ENCODE measurements around the gene USH2A.
"Not testable (repeated sequence)": the region's sequence is repeated elsewhere in the genome, so short reads cannot be mapped to it uniquely, and the experiment has no call there.

USH2A gene

DNA sequence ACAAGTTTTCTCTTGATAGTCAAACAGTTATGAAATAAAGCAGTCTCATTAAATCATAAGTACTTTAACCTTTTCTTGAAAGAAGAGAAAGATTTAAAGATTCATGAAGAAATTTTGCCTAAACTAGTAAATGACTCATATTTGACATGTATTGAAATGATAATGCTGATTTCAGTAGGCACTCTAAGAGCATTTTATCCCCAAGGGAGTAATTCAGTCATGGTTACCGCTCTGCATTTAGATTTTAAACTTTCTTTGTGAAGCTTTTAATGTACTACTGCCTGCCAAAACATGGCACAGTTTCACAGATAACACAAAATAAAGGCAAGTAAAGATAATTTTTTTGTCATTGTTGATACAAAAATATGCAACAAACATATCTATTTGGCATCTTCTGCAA lies 6.8 kb downstream of the USH2A start:
- in situ Hi-C loops (cut with HindIII; ENCODE audit: low sequenced_read_pairs) = no loop called here

GRCh38 chr1:216410026-216410425 lies 13.2 kb downstream of the USH2A start:
- in situ Hi-C loops (cut with HindIII; ENCODE audit: low sequenced_read_pairs) = no loop called here

- in situ Hi-C loops (cut with HindIII; ENCODE audit: low sequenced_read_pairs) = no loop called here
Measured at GRCh38 chr1:216390956-216391355, 32.3 kb downstream of the USH2A start.

DNA sequence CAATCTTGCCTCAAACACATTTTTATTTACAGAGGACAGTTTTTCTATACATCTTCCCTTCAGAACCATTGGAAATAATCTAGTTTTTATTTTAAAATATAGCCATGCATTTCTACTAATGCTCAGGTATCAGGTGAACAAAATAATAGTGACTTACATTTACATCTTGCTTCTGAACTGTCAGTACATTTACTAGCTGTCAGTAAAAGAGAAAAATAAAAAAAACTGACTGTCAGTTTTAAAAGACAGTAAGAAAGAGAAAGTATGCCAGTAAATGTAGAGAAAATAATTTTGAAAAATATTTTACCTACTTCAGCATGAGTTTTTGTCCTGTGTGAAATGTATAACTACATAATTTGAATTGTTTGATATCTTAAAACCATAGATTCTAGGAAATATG lies 33.5 kb downstream of the USH2A start:
- in situ Hi-C loops (cut with HindIII; ENCODE audit: low sequenced_read_pairs) = no loop called here

- in situ Hi-C loops (cut with HindIII; ENCODE audit: low sequenced_read_pairs) = no loop called here
Measured at GRCh38 chr1:216388558-216388957, 34.7 kb downstream of the USH2A start.

DNA sequence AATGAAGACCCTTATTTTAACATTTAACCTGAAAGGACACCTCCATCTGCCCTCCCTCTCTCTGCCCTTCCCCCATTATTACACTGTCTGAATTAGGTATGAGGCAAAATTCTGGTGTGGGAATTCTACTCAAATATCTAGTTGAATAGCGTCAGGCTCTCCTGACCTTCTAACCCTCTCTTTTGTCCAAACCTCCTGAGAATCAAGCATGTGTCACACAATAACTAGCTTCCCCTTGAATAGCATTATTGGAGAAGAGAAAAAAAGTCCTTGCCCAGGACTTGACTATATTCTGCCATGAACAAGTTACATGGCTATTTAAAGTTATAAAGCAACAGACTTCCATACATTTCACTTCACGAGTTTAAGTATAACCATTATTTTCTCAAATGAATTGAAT lies 35.5 kb downstream of the USH2A start:
- in situ Hi-C loops (cut with HindIII; ENCODE audit: low sequenced_read_pairs) = no loop called here

GRCh38 chr1:216379441-216379840 lies 43.8 kb downstream of the USH2A start:
- in situ Hi-C loops (cut with HindIII; ENCODE audit: low sequenced_read_pairs) = no loop called here

GRCh38 chr1:216368249-216368648 lies 55.0 kb downstream of the USH2A start:
- in situ Hi-C loops (cut with HindIII; ENCODE audit: low sequenced_read_pairs) = no loop called here

- in situ Hi-C loops (cut with HindIII; ENCODE audit: low sequenced_read_pairs) = no loop called here
Measured at GRCh38 chr1:216366979-216367378, 56.3 kb downstream of the USH2A start.

- in situ Hi-C loops (cut with HindIII; ENCODE audit: low sequenced_read_pairs) = no loop called here
Measured at GRCh38 chr1:216356945-216357344, 66.3 kb downstream of the USH2A start.

- in situ Hi-C loops (cut with HindIII; ENCODE audit: low sequenced_read_pairs) = no loop called here
Measured at GRCh38 chr1:216350186-216350585, 73.1 kb downstream of the USH2A start.

- in situ Hi-C loops (cut with HindIII; ENCODE audit: low sequenced_read_pairs) = no loop called here
Measured at GRCh38 chr1:216346526-216346925, 76.7 kb downstream of the USH2A start.

GRCh38 chr1:216340542-216340941 lies 82.7 kb downstream of the USH2A start:
- in situ Hi-C loops (cut with HindIII; ENCODE audit: low sequenced_read_pairs) = not testable (repeated sequence)

- in situ Hi-C loops (cut with HindIII; ENCODE audit: low sequenced_read_pairs) = no loop called here
Measured at GRCh38 chr1:216332462-216332861, 90.8 kb downstream of the USH2A start.

DNA sequence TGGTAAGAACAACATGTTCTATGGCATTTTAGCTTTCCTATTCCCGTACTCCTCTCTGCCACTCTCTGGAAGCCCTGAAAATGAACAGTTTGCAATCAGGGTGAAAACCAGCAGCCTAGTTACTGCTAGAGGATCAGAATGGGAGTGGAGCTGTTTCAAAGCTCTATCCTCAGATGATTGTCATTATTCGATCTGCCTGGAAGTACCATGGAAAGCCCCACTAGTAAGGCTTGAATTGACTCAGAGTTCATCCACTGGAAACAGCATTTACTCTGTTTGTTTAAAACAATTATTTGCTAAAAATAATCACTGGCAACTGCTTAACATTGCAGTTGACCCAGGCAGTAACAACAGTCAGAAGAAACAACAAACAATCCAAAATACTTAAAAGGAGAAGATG lies 91.2 kb downstream of the USH2A start:
- in situ Hi-C loops (cut with HindIII; ENCODE audit: low sequenced_read_pairs) = no loop called here

DNA sequence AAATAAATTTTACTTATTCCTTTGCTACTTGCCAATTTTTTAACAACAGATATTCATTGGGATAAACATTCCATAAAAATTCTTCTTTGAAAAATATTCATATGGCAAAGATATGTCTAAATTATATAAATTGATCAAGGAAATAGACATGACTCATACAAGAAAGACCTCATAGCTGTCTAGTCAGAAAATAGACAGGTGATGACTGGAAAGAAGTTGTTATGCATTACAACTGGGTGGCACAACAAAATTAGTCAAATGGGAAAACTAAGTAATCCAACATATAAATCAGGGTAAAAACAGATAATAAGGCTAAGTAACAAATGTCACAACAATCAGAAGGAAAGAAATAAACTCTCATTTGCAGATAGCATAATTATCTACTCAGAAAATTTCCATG lies 92.0 kb downstream of the USH2A start:
- in situ Hi-C loops (cut with HindIII; ENCODE audit: low sequenced_read_pairs) = no loop called here

DNA sequence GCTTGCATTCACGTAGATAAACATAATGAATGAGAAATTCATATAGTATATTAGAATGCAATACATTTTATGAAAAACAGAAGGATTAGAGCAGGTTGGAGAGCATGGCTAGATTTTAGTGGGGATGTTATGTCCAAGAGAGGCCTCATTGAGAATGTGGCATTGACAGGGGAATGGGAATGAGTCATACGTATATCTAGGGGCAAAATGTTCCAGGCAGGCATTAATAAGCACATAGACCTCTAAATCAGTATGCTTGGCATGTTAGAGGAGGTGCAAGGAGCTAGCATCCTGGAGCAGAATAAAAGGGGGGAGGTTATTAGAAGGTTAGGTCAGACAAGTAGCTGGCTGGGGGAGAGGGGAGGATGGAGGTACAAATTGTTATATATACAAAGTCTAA lies 93.0 kb downstream of the USH2A start:
- in situ Hi-C loops (cut with HindIII; ENCODE audit: low sequenced_read_pairs) = no loop called here

DNA sequence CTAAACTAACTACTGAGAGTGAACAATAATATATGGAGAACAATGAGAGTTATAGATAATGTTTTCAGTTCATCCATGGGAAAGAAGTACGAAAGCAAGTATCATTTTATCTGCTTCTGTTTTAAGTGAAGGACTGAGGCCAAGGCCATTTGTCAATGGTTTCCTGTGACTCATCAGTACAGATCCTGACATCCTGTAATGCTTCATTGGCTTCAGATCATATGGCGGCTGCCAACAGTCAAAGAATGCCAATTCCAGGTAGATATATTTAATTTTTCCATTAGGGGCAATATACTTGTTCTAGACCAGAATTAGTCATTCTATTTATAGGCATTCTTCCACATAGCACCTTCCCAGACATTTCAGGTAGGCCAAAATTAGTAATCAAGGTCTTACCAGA lies 97.3 kb downstream of the USH2A start:
- in situ Hi-C loops (cut with HindIII; ENCODE audit: low sequenced_read_pairs) = no loop called here

DNA sequence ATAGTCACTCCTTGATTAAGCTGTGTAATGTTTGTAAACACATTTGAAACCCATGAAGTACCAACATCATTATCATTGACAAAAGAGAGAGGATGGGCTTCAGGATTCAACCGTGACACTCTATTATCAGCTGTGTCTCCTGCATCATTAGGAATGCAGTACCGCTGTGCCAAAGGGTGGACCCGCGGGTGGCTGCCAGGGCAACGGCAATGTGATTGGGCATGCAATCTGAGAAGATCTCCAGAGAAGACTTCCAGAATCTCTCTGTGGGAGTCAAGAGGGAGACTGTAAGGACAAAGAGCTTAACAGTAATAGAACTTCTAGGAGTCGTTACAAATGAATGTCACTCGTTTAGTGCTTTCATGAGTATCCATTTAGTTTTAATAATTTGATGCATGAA lies 97.9 kb downstream of the USH2A start:
- in situ Hi-C loops (cut with HindIII; ENCODE audit: low sequenced_read_pairs) = no loop called here

DNA sequence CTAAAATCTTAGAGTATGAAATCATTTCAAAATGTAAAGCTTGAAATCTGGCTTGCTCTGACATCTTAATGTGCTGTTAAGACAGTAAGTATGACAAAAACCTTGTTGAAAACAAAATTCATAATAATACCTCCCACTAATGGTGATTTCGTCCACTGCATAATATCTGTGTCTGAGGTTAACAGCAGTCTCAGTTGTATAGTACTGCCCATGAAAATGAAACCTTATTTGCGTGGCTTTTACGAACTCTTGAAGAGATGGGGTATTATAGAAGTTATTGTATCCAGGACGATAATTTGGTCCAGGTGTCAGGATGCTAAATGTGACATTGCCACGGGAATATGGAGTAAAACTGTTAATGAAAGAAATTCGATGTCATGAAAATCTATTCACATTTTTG lies 99.9 kb downstream of the USH2A start:
- in situ Hi-C loops (cut with HindIII; ENCODE audit: low sequenced_read_pairs) = no loop called here

DNA sequence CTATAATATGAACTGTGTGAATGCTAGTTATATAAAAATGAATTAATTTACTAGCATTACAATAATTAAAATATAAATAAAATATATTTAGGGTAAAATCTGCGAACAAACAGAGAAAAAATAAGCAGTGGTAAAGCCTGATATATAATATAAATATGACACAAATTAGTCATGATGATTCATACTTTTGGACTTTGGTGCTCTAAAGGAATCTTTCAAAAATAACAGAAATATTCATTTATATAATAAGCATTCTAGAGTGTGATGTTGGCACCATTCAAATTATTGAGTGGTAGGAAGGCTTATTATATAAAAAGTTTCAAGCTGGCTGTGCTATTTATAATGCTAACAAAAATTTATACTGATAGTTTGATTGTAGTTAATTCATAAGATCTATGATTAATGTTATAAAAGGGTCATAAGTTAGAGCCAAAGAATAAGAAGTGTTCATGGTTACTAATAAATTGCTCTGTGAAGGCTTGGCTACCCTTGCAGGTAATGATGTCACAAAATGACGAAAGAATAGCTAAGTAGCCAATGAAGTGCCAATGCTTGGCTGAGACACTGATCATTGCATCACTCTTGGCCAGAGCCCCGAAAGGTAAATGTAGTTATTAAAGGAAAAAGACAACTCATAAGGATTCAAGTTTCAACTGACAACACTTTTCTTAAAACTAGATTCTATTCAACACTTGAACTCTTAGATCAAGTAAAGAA lies 108.7 kb downstream of the USH2A start:
- in situ Hi-C loops (cut with HindIII; ENCODE audit: low sequenced_read_pairs) = no loop called here

GRCh38 chr1:216310776-216311175 lies 112.5 kb downstream of the USH2A start:
- in situ Hi-C loops (cut with HindIII; ENCODE audit: low sequenced_read_pairs) = no loop called here

DNA sequence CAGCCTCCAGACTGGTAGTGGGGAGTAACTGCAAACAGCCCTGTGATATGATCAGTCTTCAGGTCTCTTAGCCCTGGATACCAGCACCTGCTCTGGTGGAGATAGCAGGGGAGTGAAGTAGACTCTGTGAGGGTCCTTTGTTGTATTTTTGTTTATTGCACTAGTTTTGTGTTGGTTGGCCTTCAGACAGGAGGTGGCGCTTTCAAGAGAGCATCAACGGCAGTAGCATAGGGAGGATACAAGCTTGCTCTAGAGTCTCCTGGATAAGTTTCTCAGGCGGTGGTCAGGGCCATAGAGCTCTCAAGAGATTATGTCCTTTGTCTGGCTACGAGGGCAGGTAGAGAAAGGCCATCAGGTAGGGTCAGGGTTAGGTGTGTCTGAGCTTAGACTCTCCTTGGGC lies 116.4 kb downstream of the USH2A start:
- in situ Hi-C loops (cut with HindIII; ENCODE audit: low sequenced_read_pairs) = no loop called here
